ENCODE data around the gene PRM2. TPM values are rescaled to one million over a fixed set of nuclear protein-coding genes. Genes with fewer than 3 reads are reported as not detected.

The PRM2 gene
- total and polyA plus RNA-seq, 12 donors = not detected

GRCh38 chr16:11262915-11263314 is 13.4 kb downstream of the PRM2 start:
- Histone ChIP-seq H3K4me3 (no peak overlapping the region), H3K4me1 (peaks cover 2 to 24% (median 14%) of the 10 kb centered on the region in 9 donors), H3K27me3 (no peaks in the 10 kb centered on the region), H3K9me3 (no peaks in the 10 kb centered on the region), H3K27ac (no peak overlapping the region), H3K36me3 (no peaks in the 10 kb centered on the region)
- WGBS, 2 donors = 85 to 87% methylated on average over 8 of the region's 8 CpGs
- intact Hi-C loops (cut with DNase I) = loop anchor here in 2 of 10 donors (5.0 to 10.0 kb wide), 2 partner anchors 92 to 94 kb away; no protein-coding TSS in a partner anchor
- ATAC-seq (no peak), DNase-seq (no peak)
- TF ChIP-seq, protein P1, sequence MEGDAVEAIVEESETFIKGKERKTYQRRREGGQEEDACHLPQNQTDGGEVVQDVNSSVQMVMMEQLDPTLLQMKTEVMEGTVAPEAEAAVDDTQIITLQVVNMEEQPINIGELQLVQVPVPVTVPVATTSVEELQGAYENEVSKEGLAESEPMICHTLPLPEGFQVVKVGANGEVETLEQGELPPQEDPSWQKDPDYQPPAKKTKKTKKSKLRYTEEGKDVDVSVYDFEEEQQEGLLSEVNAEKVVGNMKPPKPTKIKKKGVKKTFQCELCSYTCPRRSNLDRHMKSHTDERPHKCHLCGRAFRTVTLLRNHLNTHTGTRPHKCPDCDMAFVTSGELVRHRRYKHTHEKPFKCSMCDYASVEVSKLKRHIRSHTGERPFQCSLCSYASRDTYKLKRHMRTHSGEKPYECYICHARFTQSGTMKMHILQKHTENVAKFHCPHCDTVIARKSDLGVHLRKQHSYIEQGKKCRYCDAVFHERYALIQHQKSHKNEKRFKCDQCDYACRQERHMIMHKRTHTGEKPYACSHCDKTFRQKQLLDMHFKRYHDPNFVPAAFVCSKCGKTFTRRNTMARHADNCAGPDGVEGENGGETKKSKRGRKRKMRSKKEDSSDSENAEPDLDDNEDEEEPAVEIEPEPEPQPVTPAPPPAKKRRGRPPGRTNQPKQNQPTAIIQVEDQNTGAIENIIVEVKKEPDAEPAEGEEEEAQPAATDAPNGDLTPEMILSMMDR (IDR thresholded peaks at IDR 0.05) = no peak

DNA sequence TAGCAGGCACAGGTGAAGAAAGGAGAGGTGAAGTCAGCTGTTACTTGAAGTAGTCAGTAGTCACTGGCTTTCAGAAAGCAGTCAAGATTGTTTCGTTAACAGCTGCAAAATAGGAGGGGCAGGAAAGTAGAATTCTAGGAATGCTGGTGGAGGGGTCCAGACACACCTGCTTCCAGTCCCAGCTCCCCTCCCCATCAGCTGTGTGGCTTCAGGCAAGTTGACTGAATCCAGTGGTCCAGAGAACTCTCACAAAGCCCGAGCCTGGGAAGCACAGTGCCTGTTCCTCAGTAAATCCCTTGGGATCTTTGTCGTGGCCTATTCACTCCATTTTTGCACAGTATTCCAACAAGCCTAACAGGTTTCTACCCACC is 15.7 kb downstream of the PRM2 start:
- Histone ChIP-seq H3K27ac (no peak overlapping the region), H3K4me3 (no peak overlapping the region), H3K36me3 (no peaks in the 10 kb centered on the region), H3K4me1 (peaks cover 10 to 37% (median 24%) of the 10 kb centered on the region in 9 donors), H3K27me3 (no peaks in the 10 kb centered on the region), H3K9me3 (no peaks in the 10 kb centered on the region)
- intact Hi-C loops (cut with DNase I) = loop anchor here in 2 of 10 donors (5.0 to 10.0 kb wide), 2 partner anchors 94 to 97 kb away; no protein-coding TSS in a partner anchor
- DNase-seq = no peak
- ATAC-seq = no peak
- WGBS, 2 donors = 62 to 79% methylated on average over 3 of the region's 3 CpGs
- TF ChIP-seq, protein P1 (IDR thresholded peaks at IDR 0.05) = no peak

DNA sequence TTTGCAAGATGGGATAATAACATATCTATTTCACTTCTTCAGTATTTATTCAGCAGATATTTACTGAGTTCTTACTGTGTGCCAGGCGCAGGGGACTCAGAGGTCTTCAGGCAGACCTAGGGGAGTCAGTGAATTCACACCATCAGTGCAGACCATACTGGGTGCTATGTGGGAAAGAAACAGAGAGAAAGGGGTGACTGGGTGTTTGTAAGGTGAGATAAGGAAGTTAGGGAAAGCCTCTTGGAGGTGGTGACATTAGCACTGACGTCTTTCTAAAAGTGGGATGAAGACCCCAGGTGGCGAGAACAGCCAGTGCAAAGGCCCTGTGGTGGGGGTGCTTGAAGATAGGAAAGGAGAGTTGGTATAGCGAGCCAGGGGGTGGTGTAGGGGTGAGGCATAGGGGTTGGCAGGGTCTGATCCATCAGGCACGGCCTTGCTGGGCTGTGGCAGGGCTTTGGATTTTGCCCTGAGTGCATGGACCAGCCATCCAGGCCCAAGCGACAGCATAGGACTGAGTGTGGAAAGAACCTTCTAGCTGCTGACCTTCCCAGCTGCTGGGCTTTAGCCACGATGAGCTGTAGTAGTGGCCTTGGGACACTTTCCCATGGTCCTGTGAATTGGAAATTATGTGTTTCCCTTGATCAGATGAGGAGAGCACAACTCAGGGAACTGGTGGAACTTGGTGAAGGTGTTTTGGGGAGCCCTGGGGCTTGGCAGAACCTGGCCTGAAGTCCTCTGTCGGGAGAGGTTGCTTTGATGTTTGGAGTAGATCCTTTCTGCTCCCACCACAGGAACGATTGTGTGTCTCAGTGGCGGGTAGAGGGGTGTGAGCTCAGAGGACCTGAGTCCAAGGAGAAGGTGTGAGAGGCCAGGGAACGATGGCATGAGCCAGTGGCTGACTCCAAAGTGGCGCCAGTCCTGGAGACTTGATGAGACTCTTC is 16.4 kb downstream of the PRM2 start:
- TF ChIP-seq, protein P1 (IDR thresholded peaks at IDR 0.05) = no peak
- no peaks in the 10 kb centered on the region for H3K9me3 ChIP-seq
- H3K27me3 ChIP-seq = no peaks in the 10 kb centered on the region
- H3K27ac ChIP-seq = peak overlapping the region in 5 of 10 donors; percentile 53 to 70 (median 57)
- DNase-seq = no peak
- intact Hi-C loops (cut with DNase I) = loop anchor here in 9 of 10 donors (5.0 to 10.0 kb wide), 9 partner anchors 95 to 293 kb away; no protein-coding TSS in a partner anchor
- peaks cover 0 to 4% (median 0%) of the 10 kb centered on the region in 9 donors for H3K36me3 ChIP-seq
- H3K4me3 ChIP-seq = no peak overlapping the region
- peaks cover 14 to 38% (median 25%) of the 10 kb centered on the region in 9 donors for H3K4me1 ChIP-seq
- ATAC-seq = no peak
- WGBS, 2 donors = 93 to 95% methylated on average over 12 of the region's 12 CpGs

Measured in heart right ventricle (tissue), 16 donors.